GM18858 (cell line): Measurements from ENCODE around the gene CDK6.

Source experiments
- ATAC-seq: cut with Tn5 transposase; IDR thresholded peaks from one replicate; pipeline ENCODE4 v1.9.1; 2021; ENCODE audit not compliant: unreplicated experiment

Gene CDK6

DNA sequence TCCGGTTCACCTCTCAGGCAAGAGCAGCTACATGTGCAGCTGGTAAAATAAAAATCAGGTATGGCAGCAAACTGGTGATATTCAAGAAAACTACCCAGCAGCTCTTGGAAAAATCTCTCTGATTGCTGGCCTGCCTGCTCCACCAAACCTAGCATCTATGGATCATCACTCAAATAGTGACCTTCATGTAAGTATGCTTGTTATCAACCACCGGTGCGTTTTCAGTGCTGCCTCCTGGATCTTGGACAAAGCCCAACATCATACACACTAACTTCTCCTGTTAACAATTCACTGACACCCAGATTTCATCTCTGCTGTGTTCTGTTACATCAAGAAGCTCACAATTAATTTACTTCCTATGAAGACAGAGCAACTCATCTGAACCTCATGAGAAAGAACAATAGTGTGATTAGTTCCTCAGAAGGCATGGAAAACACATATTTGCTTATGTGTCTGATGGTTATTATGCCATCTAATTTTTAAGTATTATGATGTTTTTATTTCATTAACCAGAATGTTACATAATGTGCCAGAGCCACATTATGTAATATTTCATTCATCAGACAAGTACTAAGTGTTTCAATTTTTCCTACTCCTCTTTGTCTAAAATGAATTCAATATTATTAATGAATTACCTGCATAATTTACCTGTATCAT is 8.8 kb downstream of the CDK6 start:
- ATAC-seq: no peak

DNA sequence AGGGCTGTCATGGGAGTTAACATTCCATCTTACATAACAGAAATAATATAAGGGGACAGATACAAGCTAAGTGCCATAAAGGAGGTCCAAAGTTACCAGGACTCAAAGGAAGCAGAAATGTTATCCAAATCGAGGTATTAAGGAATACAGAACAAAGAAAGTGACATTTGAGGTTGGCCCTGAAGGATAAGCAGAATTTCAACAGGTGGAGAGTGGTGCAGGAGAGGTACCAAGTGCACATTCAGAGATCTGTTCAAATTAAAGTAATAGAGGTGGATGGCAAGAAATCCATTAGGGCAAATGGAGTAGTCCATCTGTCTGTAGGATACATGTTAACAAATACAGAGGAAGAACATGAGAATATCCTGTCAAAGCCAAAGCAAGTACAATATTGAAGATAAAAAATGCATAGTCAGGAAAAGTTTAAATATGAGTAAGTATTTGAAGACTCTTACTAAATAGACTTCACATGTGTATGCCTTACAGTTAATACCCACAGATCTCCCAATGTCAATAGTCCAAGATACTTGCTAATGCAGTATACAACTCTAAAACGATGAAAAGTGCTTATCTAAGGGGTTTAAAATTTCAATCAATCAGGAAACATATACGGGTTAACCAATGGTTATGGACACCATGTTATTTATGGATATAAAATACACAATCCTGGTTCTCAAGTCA is 10.0 kb downstream of the CDK6 start:
- no peak for ATAC-seq

DNA sequence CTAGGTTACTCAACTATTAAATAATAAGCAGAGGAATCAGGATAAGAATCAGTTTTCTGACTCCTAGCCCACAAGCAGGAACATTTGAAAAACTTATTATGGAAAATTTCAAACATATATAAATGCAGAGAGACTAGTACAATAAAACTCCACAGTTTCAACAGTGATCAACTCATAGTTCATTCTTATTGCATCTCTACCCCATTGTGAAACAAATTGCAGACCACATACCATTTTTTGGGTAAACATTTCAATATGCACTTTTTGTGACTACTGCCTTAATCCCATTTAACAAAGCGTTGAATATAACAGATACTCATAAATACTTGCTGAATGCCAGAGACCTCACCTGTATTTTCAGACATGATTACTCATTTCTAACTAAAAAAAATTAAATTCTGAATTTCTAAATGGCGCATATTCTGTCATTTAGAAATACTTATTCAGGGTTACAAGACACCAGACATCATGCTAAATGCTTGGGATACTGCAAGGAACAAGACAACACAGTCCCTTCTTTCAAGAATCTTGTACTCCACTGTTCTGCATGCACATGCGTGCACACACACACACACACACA is 11.4 kb downstream of the CDK6 start:
- ATAC-seq: no peak

DNA sequence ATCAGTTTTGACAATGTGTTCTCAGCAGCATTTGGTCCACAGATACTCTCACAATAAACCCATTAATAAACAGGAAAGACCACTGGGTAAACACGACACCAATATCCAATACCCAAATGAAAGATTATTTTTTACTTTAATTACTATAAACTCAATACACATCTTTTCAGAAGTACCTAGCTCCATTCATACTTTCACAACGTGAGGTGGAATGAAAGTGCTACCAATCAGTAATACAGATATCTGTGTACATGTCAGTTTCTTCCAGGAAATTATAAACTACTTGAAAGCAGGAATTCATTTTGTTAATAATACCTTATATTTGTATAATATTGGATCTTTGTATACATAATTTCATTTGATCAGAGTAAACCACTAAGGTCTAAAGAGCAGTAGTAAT is 11.9 kb downstream of the CDK6 start:
- ATAC-seq: no peak

DNA sequence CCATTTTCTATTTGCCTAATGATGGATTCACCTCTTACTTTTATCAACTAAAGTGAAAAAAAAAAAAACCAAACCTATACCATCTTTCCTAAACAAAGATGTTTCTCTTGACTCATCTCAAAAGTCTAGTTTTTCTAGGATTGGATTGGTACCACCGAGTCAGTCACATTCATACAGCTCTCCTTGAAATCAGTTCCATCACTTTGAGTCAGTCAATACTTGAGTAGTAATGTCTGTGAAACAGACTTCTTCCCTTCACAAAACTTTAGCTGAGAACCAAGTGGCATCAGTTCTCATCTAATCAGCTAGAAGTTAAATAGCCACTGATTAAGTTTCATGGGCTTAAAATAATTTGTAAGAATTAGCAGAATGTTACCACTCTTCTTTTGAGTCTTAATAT is 13.3 kb downstream of the CDK6 start:
- no peak for ATAC-seq

DNA sequence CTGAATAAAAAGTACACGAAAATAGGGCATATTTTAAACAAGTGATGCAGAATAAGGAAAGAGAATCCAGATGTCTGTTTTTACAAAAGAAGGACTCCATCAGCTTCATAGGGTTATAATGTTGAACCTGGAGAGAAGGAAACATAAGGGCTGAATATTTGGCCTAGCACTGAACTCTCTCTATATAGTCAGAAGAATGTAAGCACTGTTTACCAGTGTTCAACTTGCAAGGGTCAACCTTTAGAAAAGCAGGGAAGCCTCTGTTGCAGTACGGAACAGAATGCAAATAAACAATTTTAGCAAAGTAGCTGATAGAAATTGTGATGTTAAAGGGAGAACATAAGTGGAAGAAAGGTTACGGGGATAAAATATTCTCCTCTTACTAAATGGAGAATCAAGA is 16.2 kb downstream of the CDK6 start:
- ATAC-seq: no peak

DNA sequence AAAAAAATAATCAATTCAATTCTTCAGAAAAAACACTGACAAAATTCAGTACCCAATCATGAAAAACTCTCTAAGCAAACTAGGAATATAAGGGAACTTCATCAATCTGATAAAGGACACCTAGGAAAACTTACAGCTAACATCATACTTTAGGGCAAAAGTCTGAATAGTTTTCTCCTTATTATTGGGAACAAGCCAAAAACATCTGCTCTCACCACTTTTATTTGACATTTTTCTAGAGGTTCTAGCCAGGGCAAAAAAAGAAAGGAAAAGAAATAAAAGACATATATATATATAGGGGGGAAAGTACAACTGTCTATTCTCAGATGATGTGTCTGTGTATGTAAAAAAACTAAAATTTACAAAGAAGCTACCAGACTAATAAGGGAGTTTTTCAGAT is 19.0 kb downstream of the CDK6 start:
- ATAC-seq: no peak

DNA sequence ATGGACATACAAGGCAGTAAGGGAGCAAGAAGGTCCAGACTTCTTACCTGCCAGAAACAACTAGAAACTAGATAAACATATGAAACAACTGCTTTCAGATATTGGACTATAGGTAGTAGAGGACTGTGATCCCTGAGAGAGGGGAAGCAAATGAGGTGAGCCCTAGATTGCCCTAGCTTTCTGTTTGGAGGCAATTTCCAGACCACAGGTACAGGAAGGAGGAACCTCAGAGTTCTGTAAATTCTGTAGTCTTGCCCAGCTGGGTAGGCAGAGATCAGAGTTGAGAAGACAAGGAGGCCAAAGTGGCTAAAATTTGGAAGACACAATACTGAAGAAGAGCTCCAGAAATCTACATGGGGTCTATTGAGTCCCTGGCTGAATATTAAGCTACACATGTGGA is 21.0 kb downstream of the CDK6 start:
- no peak for ATAC-seq

DNA sequence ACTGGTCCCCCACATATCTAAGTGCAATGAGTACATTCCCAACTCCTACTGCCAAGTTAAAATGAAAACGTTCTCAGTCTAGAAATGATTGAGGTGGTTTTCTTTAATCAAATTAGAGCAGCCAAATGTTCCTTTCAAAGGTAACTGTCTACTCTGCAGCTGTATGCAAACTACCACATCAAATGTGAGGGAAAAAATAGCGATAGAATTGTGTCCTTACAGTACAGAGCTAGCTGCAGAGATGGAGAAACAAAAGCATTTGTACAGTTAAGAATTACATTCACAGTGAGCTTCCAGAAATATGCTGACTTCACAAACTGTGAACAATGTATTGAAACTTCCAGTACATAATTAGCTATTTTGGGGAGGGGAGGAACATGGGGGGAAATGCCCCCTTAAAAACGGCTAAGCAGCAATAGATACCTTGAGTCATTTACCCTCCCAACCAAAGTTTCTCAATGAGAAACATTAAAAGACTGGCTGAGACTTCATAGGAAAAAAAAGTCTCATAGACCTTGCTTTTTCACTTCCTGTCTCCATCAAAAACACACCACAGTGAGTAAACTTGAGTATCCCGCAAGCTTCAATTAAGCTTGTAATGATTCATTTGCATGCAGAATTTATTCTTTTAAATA is 22.9 kb downstream of the CDK6 start:
- peak; percentile 52 for ATAC-seq

DNA sequence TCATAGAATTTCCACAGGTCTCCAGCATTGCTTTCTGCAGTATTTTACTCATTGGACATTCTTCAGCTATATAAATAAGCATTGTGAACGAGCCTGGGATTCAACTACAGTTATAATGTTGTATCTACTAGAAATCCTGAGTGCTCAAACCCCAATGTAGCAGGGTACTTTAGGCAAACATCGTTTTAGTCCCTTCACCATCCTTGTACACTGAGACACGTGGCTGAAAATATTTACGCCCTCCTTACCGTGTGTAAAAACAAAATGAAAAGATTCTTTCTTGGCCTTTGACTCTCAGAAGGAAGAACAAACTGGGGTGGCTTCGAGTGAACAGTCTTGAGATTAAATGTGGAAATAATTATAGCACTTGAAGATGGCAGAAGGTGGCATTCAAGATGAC is 25.2 kb downstream of the CDK6 start:
- no peak for ATAC-seq

DNA sequence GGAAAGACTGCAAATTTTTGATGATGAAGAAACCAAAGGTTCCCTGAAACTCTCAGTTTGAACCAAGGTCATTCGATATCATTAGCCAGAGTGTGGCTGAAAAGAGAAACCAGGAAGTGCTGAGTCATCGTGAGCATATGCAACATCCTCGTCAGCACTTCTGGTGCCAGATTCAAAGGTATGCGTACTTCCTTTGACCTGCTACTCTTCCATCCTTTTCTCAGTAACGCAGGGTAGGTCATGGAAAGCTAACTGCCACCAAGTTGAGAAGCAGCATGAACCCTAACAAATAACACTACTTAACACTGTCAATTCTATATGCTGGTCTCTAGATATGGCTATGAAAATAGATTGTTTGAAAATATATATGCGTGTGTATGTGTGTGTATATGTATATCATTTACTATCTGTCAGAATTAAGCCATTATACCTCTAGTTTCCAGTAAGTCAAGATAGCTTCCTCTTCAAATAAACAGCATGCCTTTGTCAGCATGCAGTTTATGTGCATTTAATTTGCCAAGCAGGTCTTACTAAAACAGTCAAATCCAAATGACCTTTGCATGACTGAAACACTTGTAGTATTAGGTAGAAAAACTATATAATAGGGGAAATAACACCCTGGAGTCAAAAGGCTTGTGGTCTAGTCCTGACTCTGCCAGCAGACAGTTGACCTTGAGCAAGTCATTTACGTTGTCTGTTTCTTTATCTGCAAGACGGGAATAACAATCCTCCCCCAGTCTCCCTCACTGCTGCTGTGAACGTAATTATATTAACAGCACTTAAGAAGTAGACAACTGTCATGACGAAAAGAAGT is 26.4 kb downstream of the CDK6 start:
- peak; percentile 65 for ATAC-seq

DNA sequence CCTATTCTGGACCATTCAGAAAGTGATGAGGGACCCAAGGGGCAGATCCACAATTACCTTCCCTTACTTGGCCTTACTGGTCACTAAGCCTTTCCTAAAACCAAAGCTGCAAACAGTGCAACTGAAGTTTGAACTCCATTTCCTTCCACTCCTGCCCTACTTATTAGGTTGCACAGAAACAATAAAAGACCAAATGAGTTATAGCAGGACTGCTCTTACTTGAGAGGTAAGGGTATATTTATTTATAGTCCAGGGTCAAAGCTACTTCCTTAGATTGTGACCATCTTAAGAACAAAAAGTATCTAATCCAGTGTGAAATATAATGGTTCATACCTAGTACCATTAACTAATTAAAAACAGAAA is 27.0 kb downstream of the CDK6 start:
- peak; percentile 24 for ATAC-seq

DNA sequence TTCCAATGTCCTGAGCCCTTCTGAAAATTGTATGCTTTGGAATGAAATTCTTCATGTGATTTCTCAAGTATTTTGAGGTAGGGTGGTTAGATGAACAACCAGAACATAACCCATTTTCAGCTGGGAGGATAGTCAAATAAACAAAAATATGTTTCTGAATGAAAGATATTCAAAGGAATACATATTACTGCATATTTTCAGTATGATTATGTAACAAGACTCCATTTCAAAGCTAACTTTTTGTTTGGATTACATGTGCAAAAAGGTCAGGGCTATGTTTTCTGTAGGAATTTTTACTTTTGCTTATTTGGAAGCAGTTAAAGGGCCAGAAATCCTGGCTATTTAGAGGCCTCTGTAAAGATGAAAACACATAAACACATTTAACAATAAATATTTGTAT is 27.7 kb downstream of the CDK6 start:
- no peak for ATAC-seq

DNA sequence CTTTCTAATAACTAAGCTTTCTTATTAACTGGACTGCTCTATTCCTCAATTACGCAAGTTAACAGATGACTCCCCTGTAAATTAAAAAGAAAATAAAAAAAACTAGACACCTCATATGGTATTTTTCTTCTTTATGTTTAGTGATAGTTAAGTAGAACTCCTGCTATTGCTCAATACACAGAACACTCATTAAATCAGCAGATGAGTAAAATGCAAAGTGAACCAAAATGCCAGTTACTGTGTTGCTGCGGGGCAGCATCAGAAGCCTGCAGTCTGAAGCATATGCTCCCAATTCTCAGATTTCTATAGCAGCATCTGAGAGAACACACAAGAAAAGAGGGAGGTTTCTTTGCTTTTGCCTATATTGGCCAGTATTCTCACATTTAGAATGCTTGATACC is 28.4 kb downstream of the CDK6 start:
- no peak for ATAC-seq

DNA sequence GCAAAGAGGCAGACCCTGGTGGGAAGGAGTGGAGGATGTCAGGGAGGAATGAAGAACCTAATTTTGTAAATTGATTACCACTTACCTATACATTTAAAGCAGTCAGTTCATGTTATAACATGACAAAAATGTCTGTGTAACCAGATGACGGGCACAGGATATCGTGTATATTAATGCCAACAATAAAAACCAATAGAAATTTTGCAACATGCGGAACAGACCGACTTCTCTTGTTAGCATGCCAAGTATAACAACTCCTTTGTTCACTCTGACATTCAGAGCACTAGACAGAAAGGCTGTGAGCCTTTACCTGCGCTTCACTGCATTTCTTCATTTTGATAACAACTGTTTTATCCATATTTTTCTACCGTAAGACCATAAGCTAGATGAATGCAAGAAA is 29.9 kb downstream of the CDK6 start:
- no peak for ATAC-seq

DNA sequence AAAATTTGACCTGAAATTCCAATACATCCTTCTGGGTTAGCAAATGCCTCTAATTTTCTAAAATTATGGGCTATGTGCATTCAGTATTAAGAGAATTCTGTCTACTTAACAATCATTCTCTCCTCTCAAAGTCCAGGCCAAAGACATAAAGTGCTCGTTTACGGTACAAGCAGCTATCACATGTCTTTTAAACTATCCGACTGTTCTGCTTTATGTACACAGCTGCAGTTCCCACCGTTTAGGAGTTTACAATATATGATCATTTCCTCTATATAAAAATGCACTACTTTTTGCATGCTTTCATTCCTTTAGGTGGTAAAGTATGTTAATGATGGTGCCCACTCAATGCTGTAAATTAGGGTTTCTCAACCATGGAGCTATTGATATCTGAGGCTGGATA is 34.0 kb downstream of the CDK6 start:
- ATAC-seq: no peak

DNA sequence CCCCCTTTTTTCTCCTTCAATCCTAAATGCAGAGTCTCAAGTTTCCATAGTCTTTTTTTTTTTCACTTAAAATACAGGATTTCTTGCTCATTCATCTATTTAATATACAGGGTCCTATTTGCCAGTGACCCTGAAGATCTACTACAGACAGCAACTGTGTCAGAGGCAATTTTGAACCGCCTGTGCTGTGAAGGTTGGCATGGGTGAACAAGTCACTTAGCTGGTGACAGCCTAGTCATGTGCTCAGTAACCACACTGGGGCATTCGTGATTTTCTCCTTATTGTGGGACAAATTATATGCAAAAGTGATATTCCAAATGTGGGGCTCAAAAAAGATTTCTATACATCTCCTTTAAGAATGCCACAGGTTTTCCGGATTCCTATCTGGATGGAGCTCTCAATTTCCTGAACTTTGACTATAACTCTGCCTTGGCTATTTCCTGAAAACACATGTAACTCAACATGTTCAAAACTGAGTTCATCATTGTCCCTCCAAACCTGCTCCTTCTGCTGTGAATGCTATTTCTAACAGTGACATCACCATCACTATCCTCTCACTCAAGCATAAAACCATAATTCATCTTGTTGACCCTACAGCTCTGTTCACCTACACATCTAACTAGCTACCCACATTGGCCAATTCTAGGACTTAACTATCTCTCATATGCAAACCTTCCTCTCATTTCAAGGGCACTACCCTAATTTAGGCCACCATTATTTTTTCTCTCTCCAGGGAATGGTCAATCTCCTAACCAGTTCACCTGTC is 36.7 kb downstream of the CDK6 start:
- peak; percentile 45 for ATAC-seq

DNA sequence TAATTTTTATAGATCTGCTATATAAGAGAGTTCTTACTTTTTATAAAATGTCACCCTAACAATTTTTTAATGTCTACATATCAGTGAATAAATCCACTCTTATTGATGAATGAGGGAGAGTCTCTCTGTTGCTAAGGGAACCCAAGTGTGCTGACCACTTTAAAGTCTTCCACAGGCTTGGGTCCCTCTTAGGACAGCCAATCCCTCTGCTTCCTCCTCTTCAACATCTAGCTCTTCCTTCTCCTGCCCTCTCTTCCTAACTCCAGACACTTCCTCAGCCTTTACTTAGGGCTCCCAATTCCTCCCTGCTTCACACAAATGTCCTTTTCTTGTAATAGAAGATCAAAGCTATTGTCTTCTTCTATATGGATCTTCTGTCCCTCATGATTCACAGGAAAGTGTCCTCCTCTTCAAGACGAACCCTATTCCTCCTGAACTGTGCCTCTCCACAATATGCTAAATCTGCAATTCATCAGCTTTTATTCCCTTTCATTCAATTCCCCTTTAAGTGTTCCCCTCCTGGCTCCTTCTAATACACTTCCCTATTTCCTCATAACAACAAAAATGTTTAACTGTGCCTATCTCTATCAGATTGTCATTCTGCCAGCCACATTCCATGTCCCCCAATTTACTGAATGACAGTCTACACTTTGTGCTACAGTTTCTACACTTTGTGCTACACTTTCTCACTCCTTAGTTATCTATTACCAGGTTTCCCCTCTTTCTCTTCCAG is 37.7 kb downstream of the CDK6 start:
- no peak for ATAC-seq

DNA sequence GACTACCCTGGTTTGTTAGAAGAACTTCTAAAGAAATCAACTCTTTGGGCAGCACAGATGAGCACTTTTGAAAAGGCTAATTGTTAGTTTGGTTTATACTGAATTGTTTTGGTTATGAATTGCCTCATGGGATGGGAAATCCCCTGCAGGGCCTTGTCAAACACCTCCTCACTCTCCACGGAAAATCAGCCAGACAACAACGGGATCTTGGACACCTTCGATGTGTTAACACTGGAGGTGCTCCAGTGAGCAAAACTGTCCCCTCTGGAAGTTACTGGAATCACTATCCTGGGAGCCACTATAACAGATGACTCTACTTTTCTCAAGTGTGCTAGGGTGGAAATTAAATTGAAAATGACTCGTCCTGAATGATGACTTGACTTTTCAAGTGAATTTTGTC is 38.7 kb downstream of the CDK6 start:
- ATAC-seq: no peak

DNA sequence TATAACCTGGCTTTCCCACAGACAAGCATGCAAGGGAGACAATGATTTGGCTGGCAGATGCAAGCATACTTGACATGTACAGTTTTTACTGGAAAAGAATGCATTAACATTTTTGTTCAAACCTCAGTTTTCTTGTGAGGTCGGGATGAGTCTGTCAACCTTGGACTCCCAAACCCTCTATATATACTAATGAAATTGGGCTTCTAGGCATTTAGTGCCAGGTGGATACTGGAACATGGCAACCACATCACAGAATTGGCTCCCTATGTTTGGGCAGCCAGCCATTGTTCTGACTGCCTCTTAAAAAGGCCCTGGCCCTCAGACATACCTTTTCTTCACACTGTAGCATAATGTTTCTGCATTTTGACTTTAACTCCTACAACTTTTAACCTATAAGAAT is 39.1 kb downstream of the CDK6 start:
- ATAC-seq: no peak
